OCI-LY3 (cell line): Measurements from ENCODE around the gene NLRC4.

Experiments used
- H2AFZ ChIP-seq: fragments of 200-600, 300-600 bp; shearing (Covaris generic); 2 replicates; pipeline ENCODE4 v1.6.0; 2014; ENCODE audit warnings: antibody characterized with exemption, low read depth, low read length
- H3K27ac ChIP-seq: fragments of 200-600, 300-600 bp; sonication (generic); 2 replicates; pipeline ENCODE4 v1.5.1; 2014; ENCODE audit warnings: mild to moderate bottlenecking, low read length, moderate library complexity, mixed read lengths
- H3K27me3 ChIP-seq: fragments of 200-600, 300-600 bp; sonication (generic); 2 replicates; pipeline ENCODE4 v1.6.1; 2014; ENCODE audit warnings: low read depth, low read length, mixed read lengths
- H3K36me3 ChIP-seq: fragments of 200-600, 300-600 bp; sonication (generic); replicated peaks from 2 replicates; pipeline ENCODE3; 2014; ENCODE audit warnings: low read depth, low read length, mixed read lengths
- H3K4me1 ChIP-seq: fragments of 300-600, 200-600 bp; sonication (generic); 2 replicates; pipeline ENCODE4 v1.6.1; 2014; ENCODE audit warnings: low read length, mixed read lengths
- H3K4me2 ChIP-seq: fragments of 200-600, 300-600 bp; sonication (generic); 2 replicates; pipeline ENCODE4 v1.6.1; 2014; ENCODE audit warnings: low read length, mixed read lengths
- H3K4me3 ChIP-seq: fragments of 300-600, 200-600 bp; sonication (generic); 2 replicates; pipeline ENCODE4 v1.5.1; 2014; ENCODE audit warnings: antibody characterized with exemption, mild to moderate bottlenecking, low read length, moderate library complexity
- H3K79me2 ChIP-seq: fragments of 300-600, 200-600 bp; shearing (Covaris generic); 2 replicates; pipeline ENCODE4 v1.6.1; 2014; ENCODE audit warnings: mild to moderate bottlenecking, low read length, mixed read lengths
- H3K9ac ChIP-seq: fragments of 300-600, 200-600 bp; shearing (Covaris generic); 2 replicates; pipeline ENCODE4 v1.6.0; 2014; ENCODE audit warnings: mild to moderate bottlenecking, low read length, moderate library complexity
- H3K9me3 ChIP-seq: fragments of 200-600, 300-600 bp; shearing (Covaris generic); 2 replicates; pipeline ENCODE4 v1.6.1; 2014; ENCODE audit warnings: low read length, mixed read lengths; ENCODE audit not compliant: insufficient read depth
- H4K20me1 ChIP-seq: fragments of 200-600, 300-600 bp; sonication (generic); 2 replicates; pipeline ENCODE4 v1.6.1; 2016; ENCODE audit warnings: low read length, mixed read lengths; ENCODE audit not compliant: insufficient read depth
- CTCF ChIP-seq: fragments of 200-600, 300-600 bp; sonication (generic); IDR thresholded peaks from 2 replicates; pipeline ENCODE4 v1.5.1; 2014; ENCODE audit warnings: antibody characterized with exemption, low read length, low read depth
- EZH2phosphoT487 ChIP-seq: fragments of 200-600 bp; shearing (Covaris generic); IDR thresholded peaks from 2 replicates; pipeline ENCODE4 v1.6.1; 2018; ENCODE audit warnings: antibody characterized with exemption, mixed run types, low read depth

NLRC4 gene

GRCh38 chr2:32227492-32227891, 37.2 kb downstream of the NLRC4 start:
- no peak for TF ChIP-seq EZH2phosphoT487
- no peak for TF ChIP-seq CTCF
- Histone ChIP-seq H3K4me2 (no peak overlapping the region), H3K9me3 (no peaks in the 10 kb centered on the region), H3K27ac (no peak overlapping the region), H3K4me1 (peaks cover 11% of the 10 kb centered on the region), H3K9ac (no peak overlapping the region), H3K27me3 (no peaks in the 10 kb centered on the region), H3K4me3 (no peak overlapping the region), H3K36me3 (peaks cover 5% of the 10 kb centered on the region), H2AFZ (no peak overlapping the region), H4K20me1 (no peaks in the 10 kb centered on the region), H3K79me2 (no peaks in the 10 kb centered on the region)

GRCh38 chr2:32222966-32223365, 41.7 kb downstream of the NLRC4 start:
- H4K20me1 ChIP-seq = no peaks in the 10 kb centered on the region
- H3K36me3 ChIP-seq = peaks cover 16% of the 10 kb centered on the region
- H3K27ac ChIP-seq = peak overlapping the region; percentile 19; the same call in 1 of the 2 replicates
- no peaks in the 10 kb centered on the region for H3K9me3 ChIP-seq
- peak overlapping the region; percentile 21; the same call in 1 of the 2 replicates for H3K4me2 ChIP-seq
- TF ChIP-seq CTCF (no peak), EZH2phosphoT487 (no peak)
- no peak overlapping the region for H3K9ac ChIP-seq
- no peaks in the 10 kb centered on the region for H3K79me2 ChIP-seq
- H3K4me1 ChIP-seq = peaks cover 14% of the 10 kb centered on the region
- H3K27me3 ChIP-seq = no peaks in the 10 kb centered on the region
- no peak overlapping the region for H3K4me3 ChIP-seq
- H2AFZ ChIP-seq = no peak overlapping the region

- no peak overlapping the region for H3K4me2 ChIP-seq
- no peak overlapping the region for H2AFZ ChIP-seq
- no peaks in the 10 kb centered on the region for H3K79me2 ChIP-seq
- H3K4me1 ChIP-seq = peaks cover 14% of the 10 kb centered on the region
- H3K36me3 ChIP-seq = peaks cover 16% of the 10 kb centered on the region
- H4K20me1 ChIP-seq = no peaks in the 10 kb centered on the region
- TF ChIP-seq EZH2phosphoT487 (no peak), CTCF (no peak)
- no peak overlapping the region for H3K4me3 ChIP-seq
- H3K27me3 ChIP-seq = no peaks in the 10 kb centered on the region
- no peaks in the 10 kb centered on the region for H3K9me3 ChIP-seq
- H3K27ac ChIP-seq = no peak overlapping the region
- H3K9ac ChIP-seq = no peak overlapping the region
Observed at GRCh38 chr2:32220445-32220844, 44.2 kb downstream of the NLRC4 start.

GRCh38 chr2:32212295-32212694, 52.4 kb downstream of the NLRC4 start:
- no peak overlapping the region for H3K27ac ChIP-seq
- TF ChIP-seq CTCF (peak; percentile 27), EZH2phosphoT487 (no peak)

More at GRCh38 chr2:32212295-32212694, 52.4 kb downstream of the NLRC4 start:
- Histone ChIP-seq H2AFZ (no peak overlapping the region), H3K4me2 (no peak overlapping the region), H3K4me1 (no peaks in the 10 kb centered on the region), H3K9ac (no peak overlapping the region), H3K36me3 (peaks cover 3% of the 10 kb centered on the region), H4K20me1 (no peaks in the 10 kb centered on the region), H3K4me3 (no peak overlapping the region), H3K9me3 (no peaks in the 10 kb centered on the region), H3K27me3 (no peaks in the 10 kb centered on the region), H3K79me2 (no peaks in the 10 kb centered on the region)
